Measurements from ENCODE around the gene ZDHHC13.

ZDHHC13 gene

GRCh38 chr11:19204836-19205235 lies 87.9 kb downstream of the ZDHHC13 start:
- no peak for TF ChIP-seq ARNTL (CRISPR knock-in tag; IDR thresholded peaks at IDR 0.05; ENCODE audit: borderline replicate concordance, low read depth)
- TF ChIP-seq ESRRG (CRISPR knock-in tag; IDR thresholded peaks at IDR 0.05) = no peak
- no peak for TF ChIP-seq ZNF565 (CRISPR knock-in tag; conservative IDR thresholded peaks at IDR 0.05; ENCODE audit: low read depth)
- no peak for TF ChIP-seq ZFP30 (CRISPR knock-in tag; IDR thresholded peaks at IDR 0.05)
- no peak for TF ChIP-seq ISL1 (CRISPR knock-in tag; IDR thresholded peaks at IDR 0.05)
- ATAC-seq = no peak

GRCh38 chr11:19208181-19208580 lies 91.2 kb downstream of the ZDHHC13 start:
- TF ChIP-seq ZFP30 (CRISPR knock-in tag; IDR thresholded peaks at IDR 0.05) (no peak), TOX (CRISPR knock-in tag; IDR thresholded peaks at IDR 0.05; ENCODE audit: borderline replicate concordance) (no peak), POU6F1 (CRISPR knock-in tag; IDR thresholded peaks at IDR 0.05; ENCODE audit: borderline replicate concordance, low read depth) (no peak), RARB (CRISPR knock-in tag; IDR thresholded peaks at IDR 0.05) (no peak), TSHZ2 (CRISPR knock-in tag; IDR thresholded peaks at IDR 0.05) (no peak), ZNF70 (CRISPR knock-in tag; IDR thresholded peaks at IDR 0.05) (no peak), BACH2 (CRISPR knock-in tag; IDR thresholded peaks at IDR 0.05; ENCODE audit: borderline replicate concordance) (no peak), TCF4 (CRISPR knock-in tag; IDR thresholded peaks at IDR 0.05; ENCODE audit: borderline replicate concordance) (no peak), CSDC2 (CRISPR knock-in tag; IDR thresholded peaks at IDR 0.05) (no peak), ZNF565 (CRISPR knock-in tag; conservative IDR thresholded peaks at IDR 0.05; ENCODE audit: low read depth) (no peak), ESRRG (CRISPR knock-in tag; IDR thresholded peaks at IDR 0.05) (no peak), ZC3H10 (CRISPR knock-in tag; IDR thresholded peaks at IDR 0.05) (no peak), OSR1 (CRISPR knock-in tag; IDR thresholded peaks at IDR 0.05) (no peak)
- ATAC-seq = no peak

GRCh38 chr11:19208959-19209546 lies 92.1 kb downstream of the ZDHHC13 start:
- no peak for ATAC-seq
- TF ChIP-seq CSDC2 (CRISPR knock-in tag; IDR thresholded peaks at IDR 0.05) (no peak), BACH2 (CRISPR knock-in tag; IDR thresholded peaks at IDR 0.05; ENCODE audit: borderline replicate concordance) (no peak), ESRRG (CRISPR knock-in tag; IDR thresholded peaks at IDR 0.05) (no peak), GLIS3 (CRISPR knock-in tag; IDR thresholded peaks at IDR 0.05) (no peak), ZNF70 (CRISPR knock-in tag; IDR thresholded peaks at IDR 0.05) (no peak), POU6F1 (CRISPR knock-in tag; IDR thresholded peaks at IDR 0.05; ENCODE audit: borderline replicate concordance, low read depth) (no peak), ZFP30 (CRISPR knock-in tag; IDR thresholded peaks at IDR 0.05) (no peak), RARB (CRISPR knock-in tag; IDR thresholded peaks at IDR 0.05) (no peak), TOX (CRISPR knock-in tag; IDR thresholded peaks at IDR 0.05; ENCODE audit: borderline replicate concordance) (no peak)

- no peak for ATAC-seq
Measured at GRCh38 chr11:19209617-19210370, 92.8 kb downstream of the ZDHHC13 start.

More at GRCh38 chr11:19209617-19210370, 92.8 kb downstream of the ZDHHC13 start:
- no peak for TF ChIP-seq GLIS3 (CRISPR knock-in tag; IDR thresholded peaks at IDR 0.05)
- TF ChIP-seq SNAI2 (CRISPR knock-in tag; IDR thresholded peaks at IDR 0.05) = no peak
- no peak for TF ChIP-seq ESRRG (CRISPR knock-in tag; IDR thresholded peaks at IDR 0.05)
- no peak for TF ChIP-seq ZC3H10 (CRISPR knock-in tag; IDR thresholded peaks at IDR 0.05)
- TF ChIP-seq RARB (CRISPR knock-in tag; IDR thresholded peaks at IDR 0.05) = no peak
- TF ChIP-seq TOX (CRISPR knock-in tag; IDR thresholded peaks at IDR 0.05; ENCODE audit: borderline replicate concordance) = no peak
- TF ChIP-seq ZNF70 (CRISPR knock-in tag; IDR thresholded peaks at IDR 0.05) = no peak
- no peak for TF ChIP-seq ZNF8 (CRISPR knock-in tag; IDR thresholded peaks at IDR 0.05)
- no peak for TF ChIP-seq ZNF565 (CRISPR knock-in tag; conservative IDR thresholded peaks at IDR 0.05; ENCODE audit: low read depth)
- no peak for TF ChIP-seq ARNTL (CRISPR knock-in tag; IDR thresholded peaks at IDR 0.05; ENCODE audit: borderline replicate concordance, low read depth)
- TF ChIP-seq TCF4 (CRISPR knock-in tag; IDR thresholded peaks at IDR 0.05; ENCODE audit: borderline replicate concordance) = no peak
- TF ChIP-seq PPARA (CRISPR knock-in tag; IDR thresholded peaks at IDR 0.05; ENCODE audit: borderline replicate concordance) = no peak
- TF ChIP-seq PATZ1 (CRISPR knock-in tag; IDR thresholded peaks at IDR 0.05; ENCODE audit: borderline replicate concordance) = no peak
- TF ChIP-seq ZFP3 (CRISPR knock-in tag; IDR thresholded peaks at IDR 0.05) = no peak
- TF ChIP-seq ZFP30 (CRISPR knock-in tag; IDR thresholded peaks at IDR 0.05) = no peak
